Lung (tissue), 16 donors: Measurements from ENCODE around the gene A4GNT. TPM values are rescaled to one million over a fixed set of nuclear protein-coding genes. Genes with fewer than 3 reads are reported as not detected.

Source experiments
- ATAC-seq: fragments of 200-7000 bp; cut with Tn5 transposase; one replicate; pipeline ENCODE4 v1.9.1; 2020; ENCODE audit warnings: moderate number of reproducible peaks; ENCODE audit not compliant: insufficient read depth, low FRiP score
- DNase-seq, 3 donors: peaks; one replicate each; pipeline ENCODE4 v3.0.0-alpha.2; 2013 to 2017
- H3K27ac ChIP-seq, 2 donors: one replicate each; pipeline ENCODE4 v1.5.1; 2013; ENCODE audit warnings: mild to moderate bottlenecking in 2 of 2, moderate library complexity in 2 of 2, control low read depth in 1 of 2, inconsistent platforms in 1 of 2, low read depth in 1 of 2, low read length in 1 of 2
- H3K27me3 ChIP-seq, 3 donors: one replicate each; pipeline ENCODE4 v1.5.1; 2013; ENCODE audit warnings: low read length in 2 of 3; ENCODE audit not compliant: control insufficient read depth in 3 of 3, insufficient read depth in 3 of 3
- H3K36me3 ChIP-seq, 4 donors: one replicate each; pipeline ENCODE4 v1.5.1; 2013; ENCODE audit warnings: low read length in 4 of 4, mild to moderate bottlenecking in 1 of 4, moderate library complexity in 1 of 4; ENCODE audit not compliant: control insufficient read depth in 4 of 4, insufficient read depth in 4 of 4
- H3K4me1 ChIP-seq, 5 donors: one replicate each; pipeline ENCODE4 v1.5.1; 2013; ENCODE audit warnings: low read length in 5 of 5, mild to moderate bottlenecking in 2 of 5, moderate library complexity in 1 of 5; ENCODE audit not compliant: control insufficient read depth in 5 of 5, insufficient read depth in 5 of 5
- H3K4me3 ChIP-seq: one replicate; pipeline ENCODE4 v1.5.1; 2013; ENCODE audit warnings: mild to moderate bottlenecking, control low read depth, moderate library complexity
- H3K9ac ChIP-seq, 2 donors: one replicate each; pipeline ENCODE4 v1.5.1; 2013; ENCODE audit warnings: low read length in 2 of 2, control low read depth in 1 of 2; ENCODE audit not compliant: insufficient read depth in 1 of 2
- H3K9me3 ChIP-seq, 4 donors: one replicate each; pipeline ENCODE4 v1.5.1; 2013; ENCODE audit warnings: low read length in 3 of 4, mild to moderate bottlenecking in 1 of 4, moderate library complexity in 1 of 4; ENCODE audit not compliant: control insufficient read depth in 4 of 4, insufficient read depth in 3 of 4
- CTCF ChIP-seq: IDR thresholded peaks from 2 replicates; pipeline ENCODE4 v1.5.1; 2012; ENCODE audit warnings: mild to moderate bottlenecking; ENCODE audit errors: control extremely low read depth, extremely low read depth
- WGBS, 2 donors: extraction: QIAGEN DNeasy Blood & Tissue Kit; methylation state at CpG; one replicate each; pipeline ENCODE4 v1.1.7; 2013; 5-methylcytosine and 5-hydroxymethylcytosine counted together
- long read RNA-seq, 5 donors: transcript quantifications; one replicate each; lab custom pipeline, GENCODE V29; 2026
- polyA plus RNA-seq, 2 donors: library from polyadenylated mRNA; stranded (reverse); fragments of 200-250 nt; gene quantifications; one replicate each; pipeline ENCODE4 v1.2.1, GENCODE V29; 2013
- total RNA-seq, 2 donors: library from RNA; depleted of rRNA in 1 of 2; stranded (reverse); fragments of >200 nt in 1 of 2; gene quantifications; one replicate each; pipeline ENCODE4 v1.2.1, GENCODE V29; 2014 to 2021
- donor health status: control.
- donor health status: control.
- donor health status: Bipolar disorder and iron deficiency.
- donor health status: healthy.
- donor health status: DM: yes; HTN: yes; CAD: no.

A4GNT gene
- total RNA-seq = under 1 TPM in 1 of 2 donors, not detected in 1; 0.25 TPM
- under 1 TPM in 1 of 2 donors, not detected in 1; 0.06 TPM for polyA plus RNA-seq
- long read RNA-seq, donor 1 = 0 reads
- long read RNA-seq, donor 2 = 0 reads
- long read RNA-seq, donor 3 = 0 reads
- long read RNA-seq, donor 4 = 0 reads
- long read RNA-seq, donor 5 = 0 reads

- peaks cover 0 to 3% (median 0%) of the 10 kb centered on the region in 3 donors for H3K27me3 ChIP-seq
- DNase-seq = no peak
- no peaks in the 10 kb centered on the region for H3K9me3 ChIP-seq
- WGBS, 2 donors = 73 to 94% methylated on average over 1 of the region's 1 CpG
- ATAC-seq = no peak
- no peak for TF ChIP-seq CTCF
- H3K36me3 ChIP-seq = no peaks in the 10 kb centered on the region
- no peaks in the 10 kb centered on the region for H3K4me1 ChIP-seq
- H3K27ac ChIP-seq = no peak within 1 kb of the TSS
- H3K4me3 ChIP-seq = no peak within 1 kb of the TSS
- H3K9ac ChIP-seq = no peak within 1 kb of the TSS
These were observed at the start of gene A4GNT for GRCh38 chr3:138132239-138132638. A4GNT (minus strand) TSS chr3:138132390; CDS start chr3:138131256, 1,134 bp downstream.

- ATAC-seq = no peak
- Histone ChIP-seq H3K9ac (no peak overlapping the region), H3K27ac (no peak overlapping the region), H3K27me3 (peaks cover 0 to 7% (median 5%) of the 10 kb centered on the region in 3 donors), H3K36me3 (no peaks in the 10 kb centered on the region), H3K4me3 (no peak overlapping the region), H3K9me3 (no peaks in the 10 kb centered on the region), H3K4me1 (no peaks in the 10 kb centered on the region)
- WGBS, 2 donors = 14% methylated on average over 2 of the region's 2 CpGs
- peak in 1 of 3 donors; percentile 13 for DNase-seq
- peak; percentile 25 for TF ChIP-seq CTCF
These were observed 48.3 kb upstream of the A4GNT start for GRCh38 chr3:138180375-138181029.

GRCh38 chr3:138174421-138175131, 42.4 kb upstream of the A4GNT start, which contains the start of gene DBR1:
DBR1 (minus strand) TSS chr3:138174921; CDS start chr3:138174795, 126 bp downstream.
- DNase-seq (peak; percentile 88 to 94 (median 93)), ATAC-seq (peak; percentile 95)
- 0% methylated on average over 37 to 38 of the region's 38 CpGs for WGBS, 2 donors
- peak within 1 kb of the TSS; percentile 87 for H3K9ac ChIP-seq
- peaks cover 0 to 18% (median 7%) of the 10 kb centered on the region in 4 donors for H3K36me3 ChIP-seq
- H3K27me3 ChIP-seq = no peaks in the 10 kb centered on the region
- peak within 1 kb of the TSS; percentile 93 for H3K4me3 ChIP-seq
- peak within 1 kb of the TSS; percentile 61 to 85 for H3K27ac ChIP-seq
- TF ChIP-seq CTCF = no peak
- H3K9me3 ChIP-seq = no peaks in the 10 kb centered on the region
- H3K4me1 ChIP-seq = peaks cover 0 to 12% (median 5%) of the 10 kb centered on the region in 5 donors
